HepG2 (cell line): ENCODE measurements around the gene FYB2. TPM values are rescaled to one million over a fixed set of nuclear protein-coding genes. Genes with fewer than 3 reads are reported as not detected.

Experiments
- ARID4A ChIP-seq: sonication (generic); formaldehyde crosslinking; IDR thresholded peaks from 2 replicates; pipeline ENCODE4 v1.5.0; 2020; ENCODE audit warnings: mild to moderate bottlenecking, missing genetic modification reagents, borderline replicate concordance
- BRF2 ChIP-seq: sonication (generic); formaldehyde crosslinking; IDR thresholded peaks from 2 replicates; pipeline ENCODE4 v1.8.1; 2022; ENCODE audit warnings: mild to moderate bottlenecking, missing genetic modification reagents
- CTCF ChIP-seq: sonication (generic); formaldehyde crosslinking; IDR thresholded peaks from 2 replicates; pipeline ENCODE4 v1.5.0; 2020; ENCODE audit warnings: mild to moderate bottlenecking, missing genetic modification reagents, moderate library complexity
- MYC ChIP-seq: sonication (generic); formaldehyde crosslinking; IDR thresholded peaks from 2 replicates; pipeline ENCODE4 v1.9.0; 2021; ENCODE audit warnings: missing genetic modification reagents, borderline replicate concordance
- NONO ChIP-seq, 2 experiments: fragments of 450-650 bp in 1 of 2; sonication (generic) in 1 of 2; formaldehyde crosslinking in 1 of 2; IDR thresholded peaks in 1 of 2; conservative IDR thresholded peaks in 1 of 2; 2 replicates each; pipeline versions ENCODE4 v1.6.1 to v1.8.0; 2017 to 2022; ENCODE audit warnings: mild to moderate bottlenecking in 1 of 2, missing genetic modification reagents in 1 of 2, moderate library complexity in 1 of 2
- ZNF205 ChIP-seq: IDR thresholded peaks from 2 replicates; pipeline ENCODE4 v1.6.1; 2018; ENCODE audit warnings: missing biosample characterization, missing genetic modification reagents
- ZSCAN21 ChIP-seq: sonication (generic); formaldehyde crosslinking; IDR thresholded peaks from 2 replicates; pipeline ENCODE4 v1.8.0; 2022; ENCODE audit warnings: mild to moderate bottlenecking, missing genetic modification reagents, moderate library complexity, borderline replicate concordance
- polyA plus RNA-seq, 8 experiments: library from polyadenylated mRNA; depleted of rRNA in 3 of 8; stranded (reverse) in 7 of 8; unstranded in 1 of 8; fragments of >200 nt; fragmentation: Illumina TruSeq in 4 of 8; extraction: Trizol in 4 of 8; gene quantifications; 2 replicates each; pipeline versions ENCODE4 v1.2.1 to v1.2.3, GENCODE V29; 2011 to 2016; ENCODE audit warnings: low read depth in 4 of 8, missing spikeins in 1 of 8, mixed read lengths in 1 of 8; ENCODE audit not compliant: insufficient read depth in 1 of 8
- total RNA-seq, 5 experiments: library from RNA; depleted of rRNA; stranded (reverse); fragments of >200 nt; fragmentation: Illumina TruSeq; extraction: Trizol; gene quantifications; 2 replicates each; pipeline ENCODE4 v1.2.3, GENCODE V29; 2016; ENCODE audit warnings: low read depth in 1 of 5
- TF ChIP-seq, protein P1 (sequence below): sonication (generic); formaldehyde crosslinking; IDR thresholded peaks from 2 replicates; pipeline ENCODE4 v1.4.0; 2020; ENCODE audit warnings: low read depth, missing genetic modification reagents

The FYB2 gene
- total and polyA plus RNA-seq, 2 of the 13 experiments (the other 11 are each of a cell fraction or from before 2014, with no cell fraction given), result 1.2 to 2.7 TPM

DNA sequence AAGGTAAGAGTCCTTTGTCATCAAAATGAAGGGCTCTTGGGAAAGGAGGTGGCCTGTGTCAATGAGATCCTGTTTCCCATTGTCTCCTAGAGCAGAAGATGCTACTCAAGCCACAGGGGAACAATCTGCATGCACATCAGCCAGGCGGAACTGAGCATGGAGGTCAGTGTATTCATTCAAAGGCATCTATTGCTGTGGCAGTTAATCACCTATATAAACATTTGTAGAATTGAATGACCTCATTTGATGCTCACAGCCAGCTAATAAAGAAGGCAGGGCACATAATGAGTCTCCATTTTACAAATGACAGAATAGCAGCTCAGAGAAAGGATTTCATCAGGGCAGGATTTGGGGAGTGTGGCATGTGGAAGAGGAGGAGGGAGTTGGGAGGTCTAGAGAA, 5.7 kb upstream of the FYB2 start (continued):
- no peak for TF ChIP-seq ARID4A
- TF ChIP-seq BRF2 (CRISPR knock-in tag), result no peak
- no peak for TF ChIP-seq MYC (CRISPR knock-in tag)
- TF ChIP-seq, protein P1, sequence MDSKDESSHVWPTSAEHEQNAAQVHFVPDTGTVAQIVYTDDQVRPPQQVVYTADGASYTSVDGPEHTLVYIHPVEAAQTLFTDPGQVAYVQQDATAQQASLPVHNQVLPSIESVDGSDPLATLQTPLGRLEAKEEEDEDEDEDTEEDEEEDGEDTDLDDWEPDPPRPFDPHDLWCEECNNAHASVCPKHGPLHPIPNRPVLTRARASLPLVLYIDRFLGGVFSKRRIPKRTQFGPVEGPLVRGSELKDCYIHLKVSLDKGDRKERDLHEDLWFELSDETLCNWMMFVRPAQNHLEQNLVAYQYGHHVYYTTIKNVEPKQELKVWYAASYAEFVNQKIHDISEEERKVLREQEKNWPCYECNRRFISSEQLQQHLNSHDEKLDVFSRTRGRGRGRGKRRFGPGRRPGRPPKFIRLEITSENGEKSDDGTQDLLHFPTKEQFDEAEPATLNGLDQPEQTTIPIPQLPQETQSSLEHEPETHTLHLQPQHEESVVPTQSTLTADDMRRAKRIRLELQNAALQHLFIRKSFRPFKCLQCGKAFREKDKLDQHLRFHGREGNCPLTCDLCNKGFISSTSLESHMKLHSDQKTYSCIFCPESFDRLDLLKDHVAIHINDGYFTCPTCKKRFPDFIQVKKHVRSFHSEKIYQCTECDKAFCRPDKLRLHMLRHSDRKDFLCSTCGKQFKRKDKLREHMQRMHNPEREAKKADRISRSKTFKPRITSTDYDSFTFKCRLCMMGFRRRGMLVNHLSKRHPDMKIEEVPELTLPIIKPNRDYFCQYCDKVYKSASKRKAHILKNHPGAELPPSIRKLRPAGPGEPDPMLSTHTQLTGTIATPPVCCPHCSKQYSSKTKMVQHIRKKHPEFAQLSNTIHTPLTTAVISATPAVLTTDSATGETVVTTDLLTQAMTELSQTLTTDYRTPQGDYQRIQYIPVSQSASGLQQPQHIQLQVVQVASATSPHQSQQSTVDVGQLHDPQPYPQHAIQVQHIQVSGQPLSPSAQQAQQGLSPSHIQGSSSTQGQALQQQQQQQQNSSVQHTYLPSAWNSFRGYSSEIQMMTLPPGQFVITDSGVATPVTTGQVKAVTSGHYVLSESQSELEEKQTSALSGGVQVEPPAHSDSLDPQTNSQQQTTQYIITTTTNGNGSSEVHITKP (CRISPR knock-in tag), result no peak
- no peak for TF ChIP-seq ZSCAN21 (CRISPR knock-in tag)
- TF ChIP-seq NONO (IDR thresholded peaks at IDR 0.05), result no peak
- no peak for TF ChIP-seq NONO (CRISPR knock-in tag; conservative IDR thresholded peaks at IDR 0.05)
- TF ChIP-seq ZNF205, result no peak
- TF ChIP-seq CTCF (CRISPR knock-in tag), result no peak
